HG03060 (cell line): ENCODE data around the gene HSD17B3.
"Not testable (repeated sequence)": the region's sequence is repeated elsewhere in the genome, so short reads cannot be mapped to it uniquely, and the experiment has no call there.

Experiments
- ATAC-seq: cut with Tn5 transposase; IDR thresholded peaks from one replicate; pipeline ENCODE4 v1.9.1; 2021; ENCODE audit warnings: low read depth, moderate number of reproducible peaks; ENCODE audit not compliant: unreplicated experiment

HSD17B3 gene

DNA sequence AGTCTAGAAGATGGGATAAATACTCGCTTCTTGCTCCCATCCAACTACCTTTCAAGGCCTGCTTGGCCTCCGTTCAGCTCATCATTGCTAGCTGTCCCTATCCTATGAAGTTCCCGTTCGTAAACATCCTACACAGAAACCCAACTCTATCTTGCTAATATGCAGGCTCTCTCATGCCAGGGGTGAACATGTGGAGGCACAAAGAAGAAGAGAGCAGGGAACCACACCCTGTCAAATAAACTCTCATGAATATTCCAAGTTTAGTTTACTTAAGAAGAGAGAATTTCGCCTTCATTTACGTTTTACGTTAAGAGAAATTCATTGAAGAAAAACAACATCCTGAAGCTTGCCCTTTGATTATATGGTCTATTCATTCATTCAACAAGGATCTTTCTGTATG, 7.9 kb upstream of the HSD17B3 start:
- no peak for ATAC-seq

DNA sequence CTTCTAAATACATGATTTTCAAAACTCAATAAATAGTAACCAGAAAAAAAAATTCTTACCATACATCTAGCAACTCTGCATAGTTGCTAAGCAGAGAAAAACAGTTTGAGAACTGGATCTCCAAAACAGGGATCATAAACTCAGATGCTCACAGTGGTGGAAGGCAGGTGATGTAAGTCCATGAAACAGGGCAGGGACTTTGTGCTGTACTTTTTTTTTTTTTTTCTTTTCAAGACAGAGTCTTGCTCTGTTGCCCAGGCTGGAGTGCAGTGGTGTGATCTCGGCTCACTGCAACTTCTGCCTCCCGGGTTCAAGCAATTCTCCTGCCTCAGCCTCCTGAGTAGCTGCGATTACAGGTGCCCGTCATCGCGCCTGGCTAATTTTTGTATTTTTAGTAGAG, 5.0 kb upstream of the HSD17B3 start:
- not testable (repeated sequence) for ATAC-seq

DNA sequence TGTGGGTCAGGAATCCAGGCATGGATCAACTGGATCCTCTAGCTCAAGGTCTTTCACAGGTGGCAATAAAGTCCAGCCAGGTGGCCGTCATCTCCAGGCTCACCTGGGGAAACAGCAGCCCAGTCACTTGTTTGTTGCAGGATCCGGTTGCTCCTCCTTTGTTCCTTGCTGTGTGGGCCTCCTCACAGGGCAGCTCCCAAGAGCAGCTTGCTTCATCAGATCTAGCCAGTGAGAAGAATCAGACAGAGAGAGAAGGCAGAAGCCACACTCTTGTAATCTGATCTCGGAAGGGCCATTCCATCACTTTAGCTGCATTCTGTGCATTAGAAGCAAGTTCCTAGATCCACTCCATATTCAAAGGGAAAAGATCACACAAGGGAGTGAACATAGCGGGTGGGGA, 3.2 kb upstream of the HSD17B3 start:
- ATAC-seq = no peak

DNA sequence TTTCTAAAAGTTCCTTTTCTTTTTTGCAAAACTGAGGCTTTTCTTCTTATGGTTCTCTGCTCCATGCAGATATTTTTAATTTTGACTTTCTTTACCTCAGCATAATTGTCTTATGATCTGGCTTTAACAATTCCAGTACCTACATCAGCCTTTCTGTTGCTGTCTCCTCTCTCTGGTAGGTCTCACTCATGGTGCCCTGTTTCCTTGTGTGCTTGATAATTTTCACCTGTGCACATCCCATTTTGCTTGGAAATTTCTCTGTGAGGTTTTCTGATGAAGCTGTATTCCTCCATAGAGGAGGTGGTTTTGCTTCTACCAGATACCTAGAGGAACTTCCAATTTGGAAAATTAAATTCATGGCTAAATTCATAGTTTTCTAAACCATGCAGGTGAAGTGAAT, 2.3 kb upstream of the HSD17B3 start:
- no peak for ATAC-seq

DNA sequence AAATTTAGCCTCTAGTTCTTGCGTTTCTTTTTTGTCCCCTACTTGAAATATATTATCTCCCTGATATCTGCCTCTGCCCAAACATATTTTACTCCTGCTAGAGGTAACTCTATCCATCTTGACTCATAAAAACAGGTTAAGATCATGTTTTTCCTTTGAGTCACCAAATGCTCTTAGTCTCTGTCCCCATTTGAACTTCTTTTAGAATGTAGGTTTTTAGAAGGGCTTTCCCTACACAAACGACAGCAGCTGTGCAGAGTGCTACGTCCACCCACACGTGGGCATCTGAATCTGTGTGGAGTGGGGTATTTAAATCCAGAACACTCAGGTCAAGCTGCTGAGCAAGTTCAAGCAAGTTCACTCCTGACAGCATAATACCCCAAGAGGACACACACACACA, 2.2 kb downstream of the HSD17B3 start:
- no peak for ATAC-seq

DNA sequence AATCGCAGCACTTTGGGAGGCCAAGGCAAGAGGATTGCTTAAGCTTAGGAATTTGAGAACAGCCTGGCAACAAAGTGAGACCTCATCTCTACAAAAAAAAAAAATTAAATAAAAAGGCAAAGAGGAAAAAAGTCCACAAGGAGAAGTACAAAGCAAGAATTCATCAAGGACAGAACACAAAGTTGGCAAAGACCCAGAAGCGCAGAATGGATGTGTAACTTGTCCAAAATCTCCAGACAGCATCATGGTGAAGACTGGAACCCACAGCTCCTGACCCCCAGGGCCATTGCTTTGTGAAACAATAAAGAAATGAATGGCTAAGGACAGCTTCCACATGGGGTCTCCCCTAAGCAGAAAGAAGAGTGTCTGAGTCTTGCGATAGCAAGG, 7.8 kb downstream of the HSD17B3 start:
- ATAC-seq = no peak

DNA sequence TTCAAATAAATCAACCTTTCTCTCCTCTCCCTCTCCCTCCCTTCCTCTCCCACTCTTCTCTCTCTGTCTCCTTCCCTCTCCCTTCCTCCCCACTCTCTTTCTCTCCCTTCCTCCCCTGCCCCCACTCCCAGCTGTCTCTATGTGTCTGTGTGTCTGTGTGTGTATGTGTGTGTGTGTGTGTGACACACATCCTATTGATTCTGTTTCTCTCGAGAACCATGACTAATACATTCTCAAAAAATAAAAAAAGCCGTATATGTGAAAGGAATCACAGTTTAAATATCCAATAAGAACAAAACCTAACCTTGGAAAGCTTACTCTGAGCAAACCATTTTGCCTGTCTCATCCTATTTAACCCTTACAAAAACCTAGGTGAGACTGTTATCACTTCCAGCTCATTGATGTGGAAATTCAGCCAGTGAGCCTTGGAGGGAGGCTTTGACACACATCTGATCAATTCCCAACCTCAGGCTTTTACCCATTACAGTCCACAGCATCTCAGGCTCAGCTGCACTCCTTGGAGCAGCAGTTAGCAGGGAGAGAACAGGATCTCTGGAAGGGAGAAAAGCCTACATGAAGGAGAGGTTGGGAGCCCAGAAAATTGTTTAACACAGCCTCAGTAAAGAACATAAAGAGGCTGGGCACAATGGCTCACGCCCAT, 8.3 kb downstream of the HSD17B3 start:
- ATAC-seq = no peak

DNA sequence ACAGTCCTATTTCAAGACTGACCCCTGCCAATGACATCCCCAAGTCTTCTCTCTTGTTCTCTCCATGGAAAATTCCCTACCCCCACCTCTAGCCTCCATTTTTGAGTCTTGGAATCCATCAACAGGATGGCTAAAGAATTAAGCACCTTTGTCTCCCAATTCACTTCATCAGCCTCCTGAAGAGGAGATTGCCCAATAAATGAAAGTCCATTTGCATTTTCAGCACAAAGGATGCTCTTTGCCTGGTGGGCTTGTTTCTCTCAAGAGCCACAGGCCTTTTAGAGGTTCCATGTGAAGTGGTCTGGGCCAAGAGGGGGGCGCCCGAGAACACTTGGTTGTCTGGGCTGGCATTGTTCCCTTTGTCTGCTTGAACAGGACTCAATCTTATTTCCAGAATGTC, 12.6 kb downstream of the HSD17B3 start:
- ATAC-seq = no peak

DNA sequence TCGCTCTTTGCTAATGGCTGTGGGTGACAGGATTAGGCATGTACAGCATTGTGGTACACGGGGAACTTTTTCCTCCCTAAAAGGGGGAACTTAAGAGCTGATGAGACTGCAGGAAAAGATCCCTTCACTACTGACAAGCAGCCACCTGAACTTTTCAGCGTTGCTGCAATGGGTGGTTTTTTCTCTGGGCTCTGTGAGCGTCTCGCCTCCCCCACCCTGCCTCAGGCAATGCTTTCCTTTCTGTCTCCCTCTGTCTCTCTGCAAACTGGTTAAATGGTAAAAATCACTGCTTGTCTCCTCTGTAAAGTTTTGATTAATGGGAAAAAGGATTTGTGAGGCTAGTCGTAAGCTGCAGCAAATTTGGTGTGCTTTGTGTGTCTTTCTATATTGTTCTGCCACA, 20.3 kb downstream of the HSD17B3 start:
- ATAC-seq = no peak

DNA sequence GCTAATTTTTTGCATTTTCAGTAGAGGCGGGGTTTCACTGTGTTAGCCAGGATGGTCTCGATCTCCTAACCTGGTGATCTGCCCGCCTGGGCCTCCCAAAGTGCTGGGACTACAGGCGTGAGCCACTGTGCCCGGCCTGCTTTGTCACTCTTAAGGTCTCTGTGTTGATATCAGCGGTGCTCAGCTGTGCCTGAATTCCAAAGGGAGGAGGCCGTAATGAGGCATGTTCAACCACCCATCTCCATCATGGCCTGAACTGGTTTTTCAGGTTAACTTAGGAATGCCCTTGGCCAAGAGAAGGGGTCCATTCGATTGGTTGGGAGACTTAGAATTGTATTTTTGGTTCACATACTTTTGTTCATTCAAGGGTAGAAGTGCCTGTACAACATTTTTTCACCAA, 22.0 kb downstream of the HSD17B3 start:
- ATAC-seq = no peak

DNA sequence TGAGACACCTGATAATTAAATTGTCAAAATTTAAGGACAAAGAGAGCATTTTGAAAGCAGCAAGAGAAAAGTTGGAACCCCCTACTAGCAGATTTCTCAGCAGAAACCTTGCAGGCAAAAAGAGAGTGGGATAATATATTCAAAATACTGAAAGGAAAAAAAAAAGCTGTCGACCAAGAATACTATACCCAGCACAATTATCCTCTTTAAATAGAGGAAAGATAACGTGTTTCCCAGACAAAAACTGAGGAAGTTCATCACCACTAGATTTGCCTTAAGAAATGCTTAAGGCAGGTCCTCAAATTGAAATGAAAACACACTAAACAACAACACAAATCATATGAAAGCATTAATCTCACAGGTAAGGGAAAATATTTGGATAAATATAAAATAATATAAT, 27.0 kb downstream of the HSD17B3 start:
- no peak for ATAC-seq

DNA sequence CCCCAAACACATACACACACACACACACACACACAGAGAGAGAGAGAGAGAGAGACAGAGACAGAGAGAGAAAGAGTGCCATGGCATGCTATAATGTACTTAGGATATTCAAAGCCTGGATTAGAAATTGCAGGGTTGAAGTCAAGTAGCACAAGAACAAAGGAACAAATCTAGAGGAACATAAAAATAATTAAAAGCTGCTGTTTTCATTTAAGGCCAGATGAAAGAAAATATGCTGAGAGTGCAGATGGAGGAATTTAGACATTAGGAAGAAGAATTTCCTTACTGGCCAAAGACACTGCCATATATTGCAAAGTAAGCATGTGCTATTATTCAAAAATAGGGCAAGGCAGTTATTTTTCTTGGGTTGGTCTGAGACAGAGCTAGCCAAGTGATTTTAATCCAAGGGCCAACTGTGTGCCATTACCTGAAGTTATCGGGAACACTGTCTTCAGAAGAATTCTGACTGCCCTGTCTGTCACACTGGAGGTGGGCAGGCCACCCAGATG, 31.7 kb downstream of the HSD17B3 start:
- no peak for ATAC-seq

DNA sequence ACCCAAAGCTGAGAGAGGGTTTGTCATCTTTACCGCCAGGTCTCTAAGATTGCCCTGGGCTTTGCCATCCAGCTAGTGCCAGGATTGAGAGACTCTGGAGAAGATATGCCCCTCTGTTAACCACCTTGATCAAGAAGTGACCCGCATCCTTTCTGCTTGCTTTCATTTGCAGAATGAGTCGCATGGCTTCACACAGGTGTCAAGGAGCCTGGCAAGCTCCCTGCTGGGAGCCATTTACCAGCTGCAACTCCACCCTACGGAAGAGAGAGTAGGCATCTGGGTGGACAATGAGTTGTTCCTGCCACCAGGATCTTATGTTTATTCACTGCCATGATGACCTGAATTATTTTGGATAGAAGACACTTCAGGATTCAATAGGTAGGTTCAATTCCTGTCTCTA, 43.0 kb downstream of the HSD17B3 start:
- no peak for ATAC-seq

DNA sequence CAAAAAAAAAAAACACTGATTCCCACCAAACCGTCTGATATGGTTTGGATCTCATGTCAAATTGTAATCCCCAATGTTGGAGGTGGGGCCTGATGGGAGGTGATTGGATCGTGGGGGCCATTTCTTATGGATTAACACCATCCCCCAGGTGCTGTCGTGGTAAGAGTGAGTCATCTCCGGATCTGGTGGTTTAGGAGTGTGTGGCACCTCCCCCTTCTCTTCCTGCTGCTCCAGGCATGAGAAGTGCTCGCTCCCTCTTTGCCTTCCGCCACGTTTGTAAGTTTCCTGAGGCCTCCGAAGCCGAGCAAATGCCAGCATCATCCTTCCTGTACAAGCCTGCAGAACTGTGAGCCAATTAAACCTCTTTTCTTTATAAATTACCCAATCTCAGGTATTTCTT, 45.2 kb downstream of the HSD17B3 start:
- ATAC-seq = no peak

DNA sequence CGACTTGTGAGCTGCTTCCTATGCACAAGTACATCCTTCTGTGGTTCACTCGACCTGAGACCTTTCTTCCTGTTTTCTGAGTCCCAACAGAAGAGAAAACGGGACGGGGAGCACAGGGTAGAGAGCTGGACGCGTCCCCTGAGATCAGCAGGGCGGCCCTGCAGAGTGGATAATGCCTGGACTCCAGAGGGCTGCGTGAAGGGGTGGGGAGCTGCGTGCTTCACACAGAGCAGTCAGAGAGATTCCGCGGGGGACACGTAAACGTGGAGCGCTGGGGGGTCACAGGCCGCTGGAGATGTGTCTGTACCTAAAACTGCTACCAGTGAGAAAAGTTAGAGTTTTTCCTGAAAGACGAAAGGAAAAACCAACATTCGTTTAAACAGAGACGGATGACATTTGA, 46.3 kb downstream of the HSD17B3 start:
- no peak for ATAC-seq

DNA sequence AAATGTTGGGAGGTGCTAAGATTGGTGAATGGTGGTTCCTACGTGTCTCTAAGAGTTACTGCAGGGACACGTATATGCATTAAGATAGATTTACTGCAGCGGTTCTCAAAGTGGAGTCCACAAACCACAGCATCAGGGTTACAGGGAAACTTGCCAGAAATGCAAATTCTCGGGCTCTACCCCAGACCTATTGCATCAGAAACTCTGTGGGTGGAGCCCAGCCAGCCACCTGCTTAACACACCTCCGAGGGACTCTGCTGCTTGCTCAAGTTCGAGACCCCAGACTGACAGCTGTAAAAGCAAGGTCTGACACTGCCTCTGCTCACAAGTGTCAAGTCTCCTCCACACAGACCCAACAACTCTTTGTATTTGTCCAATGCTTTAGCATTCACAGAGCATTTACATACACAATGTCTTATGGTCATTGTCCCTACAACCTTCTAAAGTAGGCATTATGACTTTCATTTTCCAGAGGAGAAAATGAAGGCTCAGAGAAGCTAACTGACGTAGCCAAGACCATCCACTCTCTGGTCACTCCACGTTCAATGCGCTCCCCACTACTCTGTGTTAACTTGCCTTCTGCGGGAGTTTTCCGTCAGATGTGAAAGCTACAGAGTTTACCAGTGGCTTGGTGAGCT, 48.8 kb downstream of the HSD17B3 start:
- no peak for ATAC-seq

DNA sequence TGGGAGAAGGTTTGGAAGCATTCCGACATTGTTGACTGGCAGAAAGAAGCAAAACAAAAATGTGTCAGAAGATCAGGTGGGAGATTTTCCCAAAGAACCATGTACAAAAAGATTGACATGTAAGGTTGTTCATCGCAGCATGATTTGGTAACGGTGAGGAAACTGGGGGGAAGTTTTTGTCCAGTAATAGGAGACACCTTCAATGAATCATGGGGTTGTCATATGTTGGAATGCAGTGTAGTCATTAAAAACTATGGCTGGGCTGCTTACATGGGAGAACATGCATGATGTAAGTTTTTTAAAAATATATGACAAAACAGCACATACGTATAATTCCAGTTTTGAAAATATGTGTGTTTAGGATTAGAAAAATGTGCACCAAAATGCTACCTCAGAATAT, 50.5 kb downstream of the HSD17B3 start:
- ATAC-seq = no peak

DNA sequence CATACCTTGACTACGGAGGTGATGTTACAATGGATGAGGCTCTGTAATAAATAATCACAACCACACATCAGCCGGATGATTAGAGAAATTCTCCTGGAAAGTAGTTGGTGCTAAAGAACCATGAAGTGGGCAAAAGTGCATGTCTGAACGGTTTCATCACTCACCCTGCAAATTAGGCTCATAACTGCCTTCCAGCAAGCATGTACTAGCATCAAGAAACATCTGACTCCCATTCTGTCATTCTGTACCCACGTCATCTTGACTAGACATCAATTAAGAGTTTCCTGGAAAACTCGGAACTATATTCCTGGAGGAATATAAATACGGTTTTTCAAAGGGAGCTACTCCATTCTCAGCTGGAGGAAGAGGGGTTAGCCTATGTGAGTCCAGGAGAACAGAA, 52.2 kb downstream of the HSD17B3 start:
- ATAC-seq = no peak

DNA sequence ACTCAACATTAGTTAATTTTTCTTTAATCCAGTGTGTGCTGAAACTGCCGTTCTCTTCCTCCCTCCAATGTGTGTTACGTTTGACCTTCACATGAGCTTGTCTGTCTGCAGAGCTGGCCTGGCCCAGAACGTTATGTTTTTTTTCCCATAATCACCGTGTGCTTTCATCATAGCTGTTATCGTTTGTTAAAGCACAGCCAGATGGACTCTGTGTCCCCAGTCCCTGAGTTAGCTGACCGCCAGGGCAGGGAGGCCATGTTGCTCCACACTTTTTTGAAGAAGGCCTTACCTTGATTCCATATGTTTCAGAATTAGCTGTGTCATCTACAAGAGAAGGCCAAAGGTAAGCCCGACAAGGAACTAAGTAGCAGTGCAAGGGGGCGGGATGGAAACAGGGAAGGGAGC, 55.7 kb downstream of the HSD17B3 start:
- ATAC-seq = no peak

DNA sequence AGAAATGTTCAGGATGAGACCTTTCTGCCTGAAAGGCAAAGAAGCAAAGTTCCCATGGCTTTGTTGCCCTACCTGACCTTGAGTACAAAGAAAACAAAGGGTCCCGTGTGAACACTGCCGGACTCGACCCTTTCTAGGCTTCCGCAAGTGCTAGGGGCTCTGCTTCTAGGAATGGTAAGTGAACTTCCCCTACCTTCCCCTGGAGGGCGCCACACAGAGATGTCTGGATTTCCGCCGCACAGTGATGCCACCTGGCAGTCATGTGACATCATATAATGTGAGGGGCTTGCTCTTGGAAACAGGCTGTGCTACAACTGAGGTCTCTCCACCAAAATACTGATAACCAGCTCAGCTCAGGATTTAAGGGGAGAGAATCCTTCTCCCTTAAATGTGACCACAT, 56.6 kb downstream of the HSD17B3 start:
- no peak for ATAC-seq

DNA sequence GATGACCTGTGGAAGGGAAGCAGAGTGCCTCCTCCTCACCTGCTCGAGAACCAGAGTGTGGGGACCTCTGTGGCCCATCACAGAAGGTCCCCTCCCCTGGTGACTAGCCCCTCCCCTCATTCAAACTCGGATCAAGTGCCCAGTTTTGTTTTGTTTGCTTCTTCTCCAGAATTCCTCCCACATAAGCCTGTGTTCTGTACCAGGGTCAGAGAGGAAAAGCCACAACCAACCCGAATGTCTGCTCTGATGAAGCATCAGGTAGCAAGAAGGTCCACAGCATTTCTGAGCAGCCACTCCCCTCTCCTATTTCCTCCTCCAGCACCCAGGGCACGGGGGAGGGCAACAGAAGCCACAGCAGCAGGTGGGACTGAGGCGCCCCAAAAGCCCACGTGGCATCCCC, 58.2 kb downstream of the HSD17B3 start:
- no peak for ATAC-seq

DNA sequence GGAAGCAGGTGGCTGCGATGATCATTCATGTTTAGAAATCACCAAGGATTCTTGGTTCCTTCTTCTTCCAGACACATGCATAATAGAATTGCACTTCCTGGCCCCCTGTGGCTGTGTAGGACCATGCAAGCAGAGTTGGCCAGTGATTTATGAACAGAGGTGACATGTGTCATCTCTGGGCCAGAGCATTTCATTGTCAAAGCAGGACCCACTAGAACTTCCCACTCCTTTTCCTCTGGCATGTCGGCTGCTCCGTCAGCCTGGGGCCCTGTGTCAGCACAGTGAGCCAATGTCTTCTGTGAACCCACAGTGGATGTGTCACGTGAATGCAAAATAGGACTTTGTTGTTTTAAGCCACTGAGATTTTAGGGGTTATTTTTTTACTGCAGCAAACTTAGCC, 59.2 kb downstream of the HSD17B3 start:
- ATAC-seq = no peak
